H1 (cell line): ENCODE data around the gene SLFN5. TPM values are rescaled to one million over a fixed set of nuclear protein-coding genes. Genes with fewer than 3 reads are reported as not detected.
A peak's percentile ranks its signal among the peaks of the same experiment; 100 is the strongest.

Source experiments
- ATF2 ChIP-seq: IDR thresholded peaks from 2 replicates; pipeline ENCODE4 v1.6.1; 2012; ENCODE audit warnings: low read length, inconsistent platforms
- E2F6 ChIP-seq: IDR thresholded peaks from 2 replicates; pipeline ENCODE4 v1.6.1; 2012; ENCODE audit warnings: inconsistent platforms
- HDAC6 ChIP-seq: IDR thresholded peaks from one replicate; pipeline ENCODE4 v1.7.1; 2012; ENCODE audit warnings: low read depth, mild to moderate bottlenecking, inconsistent platforms, low read length, moderate library complexity
- PHF8 ChIP-seq: fragments of 200-600 bp; sonication (generic); conservative IDR thresholded peaks from 2 replicates; pipeline ENCODE4 v1.7.1; 2012; ENCODE audit warnings: low read depth, mild to moderate bottlenecking, inconsistent platforms, low read length, moderate library complexity
- RAD21 ChIP-seq, 2 experiments: IDR thresholded peaks in 1 of 2; conservative IDR thresholded peaks in 1 of 2; 2 replicates each; pipeline ENCODE4 v1.6.1; 2011; ENCODE audit warnings: low read depth in 2 of 2, low read length in 2 of 2, improper control_type of control experiment in 1 of 2, inconsistent platforms in 1 of 2, mild to moderate bottlenecking in 1 of 2, moderate library complexity in 1 of 2
- polyA plus RNA-seq, 7 experiments: library from polyadenylated mRNA; depleted of rRNA in 3 of 7; stranded (reverse) in 5 of 7; unstranded in 2 of 7; fragments of >200 nt in 5 of 7; fragments of 200-250 nt in 2 of 7; gene quantifications; 1 replicate in 5 of 7; 2 replicates in 1 of 7; 4 replicates in 1 of 7; pipeline versions ENCODE4 v1.2.1 to v1.2.3, GENCODE V29; 2011 to 2013; ENCODE audit warnings: missing spikeins in 2 of 7, mixed read lengths in 2 of 7
- total RNA-seq: library from RNA; stranded (reverse); fragmentation: NEBNext Ultra II Directional; extraction: Animal tissue kit (Norgen Biotek cat#: 25700); gene quantifications from 2 replicates; pipeline ENCODE4 v1.2.1, GENCODE V29; 2021

Gene SLFN5
- total and polyA plus RNA-seq, 2 of the 8 experiments (the other 6 are each of a cell fraction or from before 2014, with no cell fraction given) = 0.86 to 3.0 TPM

- TF ChIP-seq ATF2 = no peak
- no peak for TF ChIP-seq E2F6
- TF ChIP-seq PHF8 = no peak
- no peak for TF ChIP-seq HDAC6
- peak in 1 of 2 experiments; percentile 37; a peak in 2 of 4 replicates for TF ChIP-seq RAD21 (IDR thresholded peaks at IDR 0.05 in 1 of 2, conservative IDR thresholded peaks at IDR 0.05 in 1 of 2; ENCODE audit: low read depth in 2 of 2, low read length in 2 of 2)
These were observed 13.8 kb downstream of the SLFN5 start (continued) for GRCh38 chr17:35256629-35257028.
